ENCODE data around the gene UBE2G2. TPM values are rescaled to one million over a fixed set of nuclear protein-coding genes. Genes with fewer than 3 reads are reported as not detected.

UBE2G2 gene
- total and polyA plus RNA-seq, 2 experiments from 2014 or later: 79.4 to 86.4 TPM

DNA sequence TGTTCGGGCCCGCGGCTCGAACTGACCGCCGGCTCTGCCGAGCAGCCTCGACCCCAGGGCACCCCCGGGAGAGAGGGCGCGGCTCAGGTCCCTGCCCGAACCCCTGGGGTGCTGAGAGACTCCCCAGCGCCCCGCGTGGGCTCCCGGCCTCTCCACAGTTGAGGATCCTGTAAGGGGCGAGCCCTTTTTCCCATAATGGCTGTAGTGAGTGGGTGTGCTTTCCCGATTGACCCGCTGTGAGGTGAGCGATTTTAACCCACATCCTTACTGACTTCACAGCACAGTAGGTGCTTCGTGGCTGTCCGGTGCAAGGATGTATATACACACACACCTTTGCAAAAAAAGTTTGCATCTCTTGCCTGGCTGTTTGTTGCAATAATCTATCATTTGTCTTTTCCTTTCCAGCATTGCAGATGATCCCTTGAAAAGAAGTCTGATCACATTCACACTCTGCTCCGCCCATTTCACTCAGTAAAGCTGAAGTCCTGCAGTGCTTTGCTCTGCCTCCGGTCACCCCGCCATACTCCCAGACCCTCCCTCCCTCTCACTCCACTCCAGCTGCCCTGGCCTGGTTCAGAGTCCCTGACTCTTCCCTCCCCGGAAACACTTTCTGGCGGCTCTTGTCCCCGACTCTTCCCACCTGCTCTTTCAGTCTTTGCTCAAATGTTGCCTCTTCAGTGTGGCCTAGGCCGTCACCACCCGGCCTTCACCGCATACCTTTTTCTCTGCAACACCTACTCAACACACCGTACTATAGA lies 955 bp upstream of the UBE2G2 start:
- Histone ChIP-seq H3K36me3 (peaks cover 13% of the 10 kb centered on the region), H3K9me3 (ENCODE audit: low read depth) (no peaks in the 10 kb centered on the region), H3K27ac (peak overlapping the region; percentile 89), H3K27me3 (no peaks in the 10 kb centered on the region), H3K4me1 (ENCODE audit: low read depth) (peaks cover 26% of the 10 kb centered on the region), H3K4me3 (peak overlapping the region; percentile 63)
- TF ChIP-seq, protein P1, sequence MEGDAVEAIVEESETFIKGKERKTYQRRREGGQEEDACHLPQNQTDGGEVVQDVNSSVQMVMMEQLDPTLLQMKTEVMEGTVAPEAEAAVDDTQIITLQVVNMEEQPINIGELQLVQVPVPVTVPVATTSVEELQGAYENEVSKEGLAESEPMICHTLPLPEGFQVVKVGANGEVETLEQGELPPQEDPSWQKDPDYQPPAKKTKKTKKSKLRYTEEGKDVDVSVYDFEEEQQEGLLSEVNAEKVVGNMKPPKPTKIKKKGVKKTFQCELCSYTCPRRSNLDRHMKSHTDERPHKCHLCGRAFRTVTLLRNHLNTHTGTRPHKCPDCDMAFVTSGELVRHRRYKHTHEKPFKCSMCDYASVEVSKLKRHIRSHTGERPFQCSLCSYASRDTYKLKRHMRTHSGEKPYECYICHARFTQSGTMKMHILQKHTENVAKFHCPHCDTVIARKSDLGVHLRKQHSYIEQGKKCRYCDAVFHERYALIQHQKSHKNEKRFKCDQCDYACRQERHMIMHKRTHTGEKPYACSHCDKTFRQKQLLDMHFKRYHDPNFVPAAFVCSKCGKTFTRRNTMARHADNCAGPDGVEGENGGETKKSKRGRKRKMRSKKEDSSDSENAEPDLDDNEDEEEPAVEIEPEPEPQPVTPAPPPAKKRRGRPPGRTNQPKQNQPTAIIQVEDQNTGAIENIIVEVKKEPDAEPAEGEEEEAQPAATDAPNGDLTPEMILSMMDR (IDR thresholded peaks at IDR 0.05; ENCODE audit: low read depth, low read length): no peak
- DNase-seq (ENCODE audit: low read depth in 1 of 2, low spot score in 1 of 2): peak in 1 of 2 donors; percentile 20

DNA sequence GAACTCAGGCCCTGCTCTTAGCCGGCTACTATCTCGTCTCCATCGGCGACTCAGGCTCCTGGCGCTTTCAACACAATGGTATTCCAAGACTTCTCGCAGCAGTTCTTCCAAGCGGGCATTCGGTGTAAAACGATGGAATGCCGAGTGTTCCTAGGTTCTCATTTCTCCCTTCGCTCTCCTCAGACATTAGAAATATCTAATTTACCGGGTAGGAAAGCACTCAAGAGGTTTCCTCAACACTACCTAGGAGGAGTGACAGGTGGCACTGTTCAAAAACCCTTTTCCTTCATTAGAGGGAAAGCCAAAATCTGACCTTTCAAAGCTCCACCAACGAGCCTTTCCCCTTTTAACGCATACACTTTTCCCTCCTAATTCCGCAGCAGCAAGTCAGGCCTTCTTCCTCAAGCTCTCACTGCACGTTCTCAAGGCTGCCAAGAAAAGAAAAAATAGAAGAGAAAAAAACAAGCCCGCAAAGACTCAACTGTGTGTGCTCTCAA lies 601 bp downstream of the UBE2G2 start:
- peaks cover 1% of the 10 kb centered on the region for H3K36me3 ChIP-seq
- no peaks in the 10 kb centered on the region for H3K27me3 ChIP-seq
- H3K27ac ChIP-seq: peak overlapping the region; percentile 89
- peak overlapping the region; percentile 63 for H3K4me3 ChIP-seq
- no peaks in the 10 kb centered on the region for H3K9me3 ChIP-seq (ENCODE audit: low read depth)
- H3K4me1 ChIP-seq (ENCODE audit: low read depth): peaks cover 26% of the 10 kb centered on the region
- peak; percentile 33 to 44 for DNase-seq (ENCODE audit: low read depth in 1 of 2, low spot score in 1 of 2)
- TF ChIP-seq, protein P1 (IDR thresholded peaks at IDR 0.05; ENCODE audit: low read depth, low read length): peak; percentile 29

DNA sequence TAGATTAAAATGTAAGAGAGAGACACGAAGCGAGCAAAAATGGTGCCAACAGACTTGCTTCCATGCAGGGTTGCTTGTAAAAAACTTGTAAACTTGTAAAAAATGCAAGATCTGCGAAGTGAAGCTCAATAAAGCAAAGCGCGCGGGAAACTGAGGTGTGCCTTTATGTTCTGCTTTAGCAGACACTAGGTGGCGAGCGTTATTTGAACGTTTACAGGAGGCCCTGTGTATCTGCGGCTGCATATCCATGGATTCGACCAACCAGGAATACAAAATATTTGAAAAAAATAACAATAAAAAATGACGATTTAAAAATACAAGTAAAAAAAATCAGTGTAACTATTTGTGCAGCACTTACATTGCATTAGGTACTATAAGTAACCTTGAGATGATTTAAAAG lies 1.5 kb downstream of the UBE2G2 start:
- no peak overlapping the region for H3K27ac ChIP-seq
- peak; percentile 65 to 69 for DNase-seq (ENCODE audit: low read depth in 1 of 2, low spot score in 1 of 2)
- no peaks in the 10 kb centered on the region for H3K36me3 ChIP-seq
- peaks cover 26% of the 10 kb centered on the region for H3K4me1 ChIP-seq (ENCODE audit: low read depth)
- no peaks in the 10 kb centered on the region for H3K9me3 ChIP-seq (ENCODE audit: low read depth)
- no peaks in the 10 kb centered on the region for H3K27me3 ChIP-seq
- TF ChIP-seq, protein P1 (IDR thresholded peaks at IDR 0.05; ENCODE audit: low read depth, low read length): peak; percentile 57
- H3K4me3 ChIP-seq: peak overlapping the region; percentile 63

DNA sequence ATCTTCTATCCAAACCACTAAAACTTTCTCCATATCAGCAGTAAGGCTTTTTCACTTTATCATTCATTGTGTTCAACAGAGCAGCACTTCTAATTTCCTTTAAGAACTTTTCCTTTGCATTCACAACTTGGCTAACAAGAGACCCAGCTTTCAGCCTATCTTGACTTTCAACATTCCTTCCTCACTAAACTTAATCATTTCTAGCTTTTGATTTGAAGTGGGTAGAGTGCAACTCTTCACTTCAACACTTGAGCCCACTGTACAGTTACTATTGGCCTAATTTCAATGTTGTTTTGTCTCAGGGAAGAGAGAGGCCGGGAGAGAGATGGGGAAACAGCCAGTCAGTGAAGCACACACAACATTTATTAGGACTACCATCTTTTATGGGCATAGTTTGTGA lies 2.0 kb downstream of the UBE2G2 start:
- Histone ChIP-seq H3K36me3 (no peaks in the 10 kb centered on the region), H3K27ac (no peak overlapping the region), H3K27me3 (no peaks in the 10 kb centered on the region), H3K4me3 (no peak overlapping the region), H3K9me3 (ENCODE audit: low read depth) (no peaks in the 10 kb centered on the region), H3K4me1 (ENCODE audit: low read depth) (peaks cover 26% of the 10 kb centered on the region)
- TF ChIP-seq, protein P1 (IDR thresholded peaks at IDR 0.05; ENCODE audit: low read depth, low read length): no peak
- DNase-seq (ENCODE audit: low read depth in 1 of 2, low spot score in 1 of 2): no peak

DNA sequence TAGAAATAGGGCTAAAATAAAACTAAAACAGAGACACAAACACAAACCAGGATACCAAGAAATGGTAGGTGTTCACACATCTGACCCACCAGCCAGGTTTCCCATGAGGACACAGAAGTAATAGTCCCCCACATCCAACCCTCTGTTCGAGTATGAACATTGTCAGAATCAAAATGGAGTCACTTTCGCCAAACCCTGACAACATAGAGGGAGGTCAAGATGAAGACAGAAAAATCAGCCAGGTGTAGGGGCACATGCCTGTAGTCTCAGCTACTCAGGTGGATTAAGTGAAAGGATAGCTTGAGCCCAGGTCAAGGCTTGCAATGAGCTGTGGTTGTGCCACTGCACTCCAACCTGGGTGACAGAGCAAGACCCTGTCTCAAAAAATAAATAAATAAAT lies 3.8 kb downstream of the UBE2G2 start:
- DNase-seq (ENCODE audit: low read depth in 1 of 2, low spot score in 1 of 2): no peak
- Histone ChIP-seq H3K9me3 (ENCODE audit: low read depth) (no peaks in the 10 kb centered on the region), H3K27ac (no peak overlapping the region), H3K36me3 (no peaks in the 10 kb centered on the region), H3K4me1 (ENCODE audit: low read depth) (peaks cover 21% of the 10 kb centered on the region), H3K27me3 (no peaks in the 10 kb centered on the region), H3K4me3 (no peak overlapping the region)
- TF ChIP-seq, protein P1 (IDR thresholded peaks at IDR 0.05; ENCODE audit: low read depth, low read length): no peak

Data from cardiac muscle cell (in vitro differentiated cells and primary cell).